Measurements from ENCODE around the gene GLI2. TPM values are rescaled to one million over a fixed set of nuclear protein-coding genes. Genes with fewer than 3 reads are reported as not detected.

Gene GLI2
- polyA plus RNA-seq, 4 donors = 10.1 to 17.0 (median 11.5) TPM

- peak in 3 of 4 donors; percentile 70 to 84 (median 79) for DNase-seq (ENCODE audit: low read depth in 4 of 4, low spot score in 2 of 4)
Observed at GRCh38 chr2:120736624-120737339, 1.1 kb downstream of the GLI2 start.

DNA sequence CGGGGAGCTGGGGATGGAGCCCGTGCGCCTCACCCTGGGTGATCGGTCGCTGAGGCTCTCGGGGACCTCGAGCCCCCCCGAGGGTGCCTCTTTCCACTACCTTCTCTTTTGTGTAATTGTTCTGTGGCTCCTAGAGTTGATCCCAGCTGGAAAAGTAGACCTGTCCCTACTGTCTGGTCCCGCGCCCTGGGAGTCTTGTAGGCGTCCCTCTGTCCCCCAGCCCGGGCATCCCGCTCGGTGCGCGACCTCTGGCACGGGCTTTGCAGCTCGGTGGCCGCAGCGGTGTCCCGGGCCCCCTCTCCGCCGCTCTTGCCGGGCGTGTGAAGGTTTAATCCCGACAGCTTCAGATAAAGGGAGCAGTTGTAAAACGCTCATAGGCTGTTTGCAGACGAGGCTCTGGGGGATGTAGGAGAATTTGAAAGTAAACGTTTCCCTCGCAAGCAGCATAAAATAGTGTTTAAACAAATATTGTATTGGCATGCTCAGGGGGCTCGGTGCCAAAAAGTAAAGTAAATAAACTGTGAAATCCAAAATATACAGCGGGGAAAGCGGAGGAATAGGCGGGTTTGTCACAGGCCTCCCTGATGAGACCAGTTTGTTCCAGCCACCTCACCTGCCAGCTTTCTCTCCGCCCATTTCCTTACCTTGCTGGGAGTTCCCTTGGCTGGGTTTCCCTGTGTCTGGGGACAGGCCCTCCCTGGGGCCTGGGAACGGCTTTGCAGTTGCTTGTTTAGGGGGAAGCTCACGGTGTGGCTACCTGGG, 1.9 kb downstream of the GLI2 start:
- DNase-seq (ENCODE audit: low read depth in 4 of 4, low spot score in 2 of 4) = no peak

DNA sequence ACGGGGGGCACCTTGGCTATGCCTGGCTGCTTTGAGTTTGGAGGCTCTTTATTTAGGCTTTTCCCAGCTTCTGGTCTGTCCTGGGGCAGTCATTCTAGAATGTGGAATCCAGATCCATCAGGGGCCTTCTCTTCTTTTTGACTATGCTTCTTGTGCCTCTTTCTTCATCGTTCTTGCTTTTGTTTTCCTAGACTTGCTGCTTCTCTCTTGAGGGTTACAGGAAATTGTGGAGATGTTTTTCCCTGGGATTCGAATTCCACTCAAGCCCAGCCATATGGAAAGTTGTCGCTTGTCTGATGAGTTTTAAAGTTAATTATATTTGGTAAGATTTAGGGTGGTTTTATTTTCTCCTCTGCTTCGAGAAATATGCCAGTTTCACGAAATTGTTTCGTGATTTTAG, 2.4 kb downstream of the GLI2 start:
- DNase-seq (ENCODE audit: low read depth in 4 of 4, low spot score in 2 of 4) = no peak

DNA sequence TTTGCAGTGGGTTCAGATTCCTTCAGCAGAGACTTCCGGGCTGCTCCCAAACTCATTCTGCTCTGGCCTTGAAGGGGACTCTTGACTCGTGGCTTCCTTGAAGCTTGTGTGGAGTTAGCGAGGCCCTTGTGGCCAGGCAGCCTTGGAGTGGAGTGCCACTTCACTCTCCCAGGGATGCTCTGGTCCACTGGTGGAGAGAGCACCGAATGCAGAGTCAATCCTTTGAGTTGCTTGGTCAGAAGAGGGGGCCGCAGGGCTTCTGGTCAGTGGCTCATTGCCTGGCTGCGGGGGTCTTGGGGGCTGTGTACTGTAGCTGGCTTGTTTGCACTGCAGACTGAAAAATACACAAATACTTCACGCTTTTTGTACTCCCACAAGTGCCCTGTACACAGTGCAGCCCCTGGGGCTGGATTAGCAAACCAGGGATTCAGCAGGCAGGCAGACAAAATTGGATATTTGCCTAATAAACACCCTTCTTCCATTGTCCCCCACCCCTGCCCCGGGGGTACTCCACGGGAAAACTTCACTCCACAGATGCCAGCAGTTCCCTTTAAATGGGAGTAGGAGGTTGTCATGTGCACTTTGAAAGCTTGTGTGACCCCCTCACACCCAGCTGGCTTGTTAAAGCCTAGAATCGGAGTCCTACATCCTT, 3.2 kb downstream of the GLI2 start:
- DNase-seq (ENCODE audit: low read depth in 4 of 4, low spot score in 2 of 4) = no peak

GRCh38 chr2:120739438-120740090, 3.9 kb downstream of the GLI2 start:
- no peak for DNase-seq (ENCODE audit: low read depth in 4 of 4, low spot score in 2 of 4)

DNA sequence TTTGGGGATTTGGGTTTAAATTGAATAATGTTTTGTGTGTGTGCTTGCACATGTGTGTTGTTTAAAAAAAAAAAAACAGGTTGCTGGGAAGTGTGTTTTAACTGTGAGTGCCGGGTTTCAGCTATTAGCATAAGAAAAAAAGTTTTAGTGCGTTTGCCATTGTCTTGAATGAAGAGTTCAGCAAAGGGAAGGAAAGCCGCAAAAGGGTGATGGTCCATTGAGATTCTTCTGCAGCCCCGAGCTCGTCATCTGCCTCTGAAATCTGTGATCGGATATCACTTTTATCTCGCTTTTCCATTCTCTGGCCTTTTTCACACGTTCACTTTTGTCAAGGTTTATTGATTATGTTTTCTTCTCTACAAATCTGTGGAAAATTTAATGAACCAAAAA, 4.7 kb downstream of the GLI2 start:
- DNase-seq (ENCODE audit: low read depth in 4 of 4, low spot score in 2 of 4) = no peak

- no peak for DNase-seq (ENCODE audit: low read depth in 4 of 4, low spot score in 2 of 4)
Observed at GRCh38 chr2:120740765-120741524, 5.3 kb downstream of the GLI2 start.

GRCh38 chr2:120741571-120742561, 6.2 kb downstream of the GLI2 start:
- no peak for DNase-seq (ENCODE audit: low read depth in 4 of 4, low spot score in 2 of 4)

DNA sequence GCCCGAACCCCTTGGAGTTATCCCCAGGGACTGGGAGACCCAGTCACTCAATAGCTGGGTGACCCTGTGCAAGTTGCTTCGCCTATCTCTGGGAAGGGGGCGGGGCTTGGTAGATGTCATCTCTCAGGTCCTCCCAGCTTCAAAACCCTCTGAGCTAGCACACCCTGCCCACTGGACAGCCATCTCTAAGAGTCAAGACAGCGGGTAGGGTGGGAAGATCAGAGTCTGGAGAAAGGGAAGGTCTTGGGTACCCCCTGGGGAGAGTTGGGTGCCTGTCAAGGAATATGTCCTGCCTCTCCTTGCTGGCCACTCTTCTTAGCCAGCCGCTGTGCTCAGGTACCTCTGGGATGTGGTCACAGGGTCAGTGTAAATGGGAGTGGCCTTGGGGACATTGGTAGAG, 8.0 kb downstream of the GLI2 start:
- DNase-seq (ENCODE audit: low read depth in 4 of 4, low spot score in 2 of 4) = no peak

DNA sequence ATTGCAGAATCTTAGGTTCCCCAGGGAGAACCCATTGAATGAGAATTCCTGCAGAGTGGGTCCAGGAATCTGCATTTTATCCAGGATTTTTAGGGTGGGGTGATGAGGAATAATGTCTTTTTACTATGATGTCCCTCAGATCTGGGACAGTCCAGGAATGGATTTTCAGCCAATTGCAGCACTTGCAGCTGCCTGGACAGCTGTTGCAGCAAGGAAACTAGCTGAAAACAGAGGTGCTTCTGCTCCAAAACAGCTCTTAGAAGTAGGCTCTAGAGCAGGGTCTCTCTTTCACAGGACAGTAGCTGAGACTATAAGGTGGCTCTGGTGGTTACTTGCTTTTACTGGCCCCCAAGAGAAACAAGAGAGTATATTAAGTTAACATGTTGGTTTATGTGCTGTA, 9.1 kb downstream of the GLI2 start:
- DNase-seq (ENCODE audit: low read depth in 4 of 4, low spot score in 2 of 4) = no peak

- DNase-seq (ENCODE audit: low read depth in 4 of 4, low spot score in 2 of 4) = no peak
Observed at GRCh38 chr2:120745420-120746111, 9.9 kb downstream of the GLI2 start.

- DNase-seq (ENCODE audit: low read depth in 4 of 4, low spot score in 2 of 4) = no peak
Observed at GRCh38 chr2:120746144-120746543, 10.5 kb downstream of the GLI2 start.

DNA sequence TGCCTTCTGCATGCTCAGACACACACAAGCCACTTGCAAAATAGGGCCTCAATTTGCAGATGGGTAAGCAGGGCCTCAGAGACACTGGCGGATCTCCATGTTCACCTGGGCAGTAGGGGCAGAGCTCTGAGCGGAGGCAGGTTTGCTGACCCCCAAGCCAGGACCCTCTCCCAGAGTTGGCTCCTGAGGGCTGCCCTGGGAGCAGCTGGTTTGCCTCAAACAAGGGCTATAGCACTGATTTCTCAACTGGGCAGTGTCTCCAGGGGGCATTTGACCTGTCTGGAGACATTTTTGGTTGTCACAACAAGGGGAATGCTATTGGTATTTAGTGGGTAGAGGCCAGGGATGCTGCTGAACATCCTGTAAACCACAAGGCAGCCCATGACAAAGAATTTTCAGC, 11.6 kb downstream of the GLI2 start:
- DNase-seq (ENCODE audit: low read depth in 4 of 4, low spot score in 2 of 4) = no peak

DNA sequence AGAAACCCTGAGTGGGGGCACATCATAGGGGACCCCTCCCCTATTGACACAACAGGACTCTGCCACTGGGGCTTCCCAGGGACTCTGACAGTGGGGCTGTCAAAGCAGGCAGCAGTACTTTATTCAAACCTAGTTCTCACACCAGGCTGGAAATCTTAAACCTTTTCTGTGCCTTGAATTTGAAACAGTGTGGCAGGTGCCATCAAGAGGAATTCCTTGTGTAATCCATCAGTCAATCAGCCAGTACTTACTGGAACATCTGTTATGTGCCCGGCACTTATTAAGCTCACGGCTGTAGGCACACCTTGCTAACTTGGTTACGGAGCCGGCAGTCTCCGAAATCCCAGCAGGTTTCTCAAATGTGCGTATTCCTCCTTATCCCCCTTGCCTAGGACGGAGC, 12.0 kb downstream of the GLI2 start:
- DNase-seq (ENCODE audit: low read depth in 4 of 4, low spot score in 2 of 4) = no peak

DNA sequence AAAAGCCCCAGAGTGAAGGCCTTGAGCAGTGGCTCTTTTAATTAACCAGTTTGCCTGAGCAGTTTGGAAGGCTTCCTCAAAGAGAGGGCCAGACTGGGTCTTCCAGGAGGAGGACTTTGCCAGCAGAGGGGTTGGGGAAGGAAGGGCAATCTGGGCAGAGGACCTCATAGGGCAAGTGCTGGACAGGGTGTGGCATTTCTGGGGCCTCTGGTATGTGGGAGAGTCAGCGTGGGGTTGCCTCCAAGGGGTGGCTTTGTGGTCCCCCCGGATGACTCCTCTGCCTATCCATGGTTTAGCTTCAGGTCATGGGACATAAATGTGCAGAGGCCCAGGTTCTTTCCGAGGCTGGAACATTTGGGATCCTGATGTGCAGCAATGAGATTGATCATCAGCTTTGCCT, 12.6 kb downstream of the GLI2 start:
- no peak for DNase-seq (ENCODE audit: low read depth in 4 of 4, low spot score in 2 of 4)

- no peak for DNase-seq (ENCODE audit: low read depth in 4 of 4, low spot score in 2 of 4)
Observed at GRCh38 chr2:120748741-120749140, 13.1 kb downstream of the GLI2 start.

- DNase-seq (ENCODE audit: low read depth in 4 of 4, low spot score in 2 of 4) = no peak
Observed at GRCh38 chr2:120749506-120750431, 14.1 kb downstream of the GLI2 start.

Data from left renal cortex interstitium (tissue), 4 donors.